Astrocyte (in vitro differentiated cells and primary cell): Measurements from ENCODE around the gene TXLNA. TPM values are rescaled to one million over a fixed set of nuclear protein-coding genes. Genes with fewer than 3 reads are reported as not detected.
A peak's percentile ranks its signal among the peaks of the same experiment; 100 is the strongest.

Experiments
- DNase-seq: peaks from one replicate; pipeline ENCODE4 v3.0.0-alpha.2; 2010; ENCODE audit warnings: low read depth
- FAIRE-seq: peaks from 2 replicates; lab custom pipeline; 2011; peaks lifted over from hg19 to GRCh38; lab: Jason Lieb, UNC
- H2AFZ ChIP-seq: 2 replicates; pipeline ENCODE4 v1.6.0; 2012; ENCODE audit warnings: low read depth, low read length, inconsistent platforms
- H3K27ac ChIP-seq: 2 replicates; pipeline ENCODE4 v1.5.1; 2011; ENCODE audit warnings: low read depth, low read length, inconsistent platforms
- H3K27me3 ChIP-seq: 2 replicates; pipeline ENCODE4 v1.6.0; 2011; ENCODE audit warnings: low read length, inconsistent platforms; ENCODE audit not compliant: insufficient read depth
- H3K36me3 ChIP-seq: 2 replicates; pipeline ENCODE4 v1.5.1; 2011; ENCODE audit warnings: low read length, inconsistent platforms; ENCODE audit not compliant: insufficient read depth
- H3K4me1 ChIP-seq: 2 replicates; pipeline ENCODE4 v1.5.1; 2011; ENCODE audit warnings: low read length, inconsistent platforms; ENCODE audit not compliant: insufficient read depth
- H3K4me2 ChIP-seq: 2 replicates; pipeline ENCODE4 v1.6.0; 2012; ENCODE audit warnings: low read length, inconsistent platforms
- H3K4me3 ChIP-seq: 2 replicates; pipeline ENCODE4 v1.5.1; 2011; ENCODE audit warnings: low read depth, mild to moderate bottlenecking, low read length, inconsistent platforms; ENCODE audit not compliant: insufficient read depth
- H3K79me2 ChIP-seq: 2 replicates; pipeline ENCODE4 v1.6.0; 2012; ENCODE audit warnings: mild to moderate bottlenecking, low read length, inconsistent platforms; ENCODE audit not compliant: insufficient read depth
- H3K9ac ChIP-seq: 2 replicates; pipeline ENCODE4 v1.6.0; 2012; ENCODE audit warnings: mild to moderate bottlenecking, low read length, inconsistent platforms
- H3K9me3 ChIP-seq: 2 replicates; pipeline ENCODE4 v1.5.1; 2012; ENCODE audit warnings: low read depth, mild to moderate bottlenecking, low read length, inconsistent platforms; ENCODE audit not compliant: insufficient read depth
- H4K20me1 ChIP-seq: 2 replicates; pipeline ENCODE4 v1.6.0; 2012; ENCODE audit warnings: low read length, inconsistent platforms; ENCODE audit not compliant: insufficient read depth
- H3K27ac Mint-ChIP-seq: one replicate; pipeline ENCODE4 v1.8.0; 2021; ENCODE audit warnings: mild to moderate bottlenecking, mixed read lengths; ENCODE audit not compliant: unreplicated experiment
- H3K27me3 Mint-ChIP-seq: one replicate; pipeline ENCODE4 v1.8.0; 2021; ENCODE audit warnings: low read depth, mixed read lengths; ENCODE audit not compliant: unreplicated experiment
- H3K36me3 Mint-ChIP-seq: one replicate; pipeline ENCODE4 v1.8.0; 2021; ENCODE audit warnings: low read depth, mixed read lengths; ENCODE audit not compliant: unreplicated experiment
- H3K4me1 Mint-ChIP-seq: one replicate; pipeline ENCODE4 v1.8.0; 2021; ENCODE audit warnings: low read depth, mixed read lengths; ENCODE audit not compliant: unreplicated experiment
- H3K4me3 Mint-ChIP-seq: one replicate; pipeline ENCODE4 v1.8.0; 2021; ENCODE audit warnings: mild to moderate bottlenecking, moderate library complexity, mixed read lengths; ENCODE audit not compliant: unreplicated experiment
- H3K9me3 Mint-ChIP-seq: one replicate; pipeline ENCODE4 v1.8.0; 2021; ENCODE audit warnings: mild to moderate bottlenecking, mixed read lengths; ENCODE audit not compliant: unreplicated experiment
- EZH2 ChIP-seq: IDR thresholded peaks from 2 replicates; pipeline ENCODE4 v1.6.1; 2012; ENCODE audit warnings: mild to moderate bottlenecking, low read length, inconsistent platforms; ENCODE audit not compliant: insufficient read depth
- total RNA-seq: library from RNA; stranded (reverse); gene quantifications from 2 replicates; pipeline ENCODE4 v1.2.1, GENCODE V29; 2021
- TF ChIP-seq, protein P1 (sequence below): IDR thresholded peaks from 2 replicates; pipeline ENCODE4 v1.5.1; 2011; ENCODE audit warnings: low read depth, mild to moderate bottlenecking, inconsistent platforms, low read length, moderate library complexity; ENCODE audit not compliant: insufficient read depth

Gene TXLNA
- total RNA-seq, 1 donor from 2014 or later: 65.8 TPM

DNA sequence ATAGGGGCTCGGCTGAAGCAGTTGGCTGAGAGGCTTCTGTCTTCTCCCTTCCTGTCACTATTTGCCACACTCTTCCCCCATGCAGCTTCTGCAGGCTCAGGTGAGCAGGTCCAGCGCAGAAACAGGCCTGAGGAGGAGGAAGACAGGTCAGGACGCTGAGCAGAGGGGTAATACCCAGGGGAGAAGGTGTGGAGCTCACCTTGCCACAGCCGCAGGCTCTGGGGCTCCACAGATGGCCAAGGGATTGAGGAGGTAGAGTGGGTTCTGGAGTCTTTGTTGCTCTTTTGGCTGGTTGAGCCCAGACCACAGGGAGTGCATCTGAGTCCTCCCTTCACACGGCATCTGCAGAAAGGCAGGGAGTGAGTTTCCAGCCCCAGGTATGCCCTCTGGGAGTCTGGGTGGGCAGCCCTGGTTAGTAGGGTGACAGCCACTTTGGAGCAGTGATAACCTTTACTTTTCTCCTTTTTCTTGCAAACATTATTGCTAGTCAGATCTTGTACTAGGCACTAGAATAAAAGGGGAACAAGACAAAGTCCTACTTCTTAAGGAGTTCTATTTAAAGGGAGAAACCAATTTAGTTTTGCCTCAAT, 52.5 kb downstream of the TXLNA start:
- Histone ChIP-seq H3K9ac (no peak overlapping the region), H3K79me2 (no peaks in the 10 kb centered on the region), H3K4me3 (no peak overlapping the region), H3K4me1 (peaks cover 12% of the 10 kb centered on the region), H3K9me3 (no peaks in the 10 kb centered on the region), H3K27ac (no peak overlapping the region), H3K4me2 (no peak overlapping the region), H3K27me3 (no peaks in the 10 kb centered on the region), H3K36me3 (peaks cover 27% of the 10 kb centered on the region), H4K20me1 (peaks cover 7% of the 10 kb centered on the region), H2AFZ (no peak overlapping the region)
- no peaks in the 10 kb centered on the region for H3K9me3 Mint-ChIP-seq
- H3K4me3 Mint-ChIP-seq: no peak overlapping the region
- TF ChIP-seq, protein P1, sequence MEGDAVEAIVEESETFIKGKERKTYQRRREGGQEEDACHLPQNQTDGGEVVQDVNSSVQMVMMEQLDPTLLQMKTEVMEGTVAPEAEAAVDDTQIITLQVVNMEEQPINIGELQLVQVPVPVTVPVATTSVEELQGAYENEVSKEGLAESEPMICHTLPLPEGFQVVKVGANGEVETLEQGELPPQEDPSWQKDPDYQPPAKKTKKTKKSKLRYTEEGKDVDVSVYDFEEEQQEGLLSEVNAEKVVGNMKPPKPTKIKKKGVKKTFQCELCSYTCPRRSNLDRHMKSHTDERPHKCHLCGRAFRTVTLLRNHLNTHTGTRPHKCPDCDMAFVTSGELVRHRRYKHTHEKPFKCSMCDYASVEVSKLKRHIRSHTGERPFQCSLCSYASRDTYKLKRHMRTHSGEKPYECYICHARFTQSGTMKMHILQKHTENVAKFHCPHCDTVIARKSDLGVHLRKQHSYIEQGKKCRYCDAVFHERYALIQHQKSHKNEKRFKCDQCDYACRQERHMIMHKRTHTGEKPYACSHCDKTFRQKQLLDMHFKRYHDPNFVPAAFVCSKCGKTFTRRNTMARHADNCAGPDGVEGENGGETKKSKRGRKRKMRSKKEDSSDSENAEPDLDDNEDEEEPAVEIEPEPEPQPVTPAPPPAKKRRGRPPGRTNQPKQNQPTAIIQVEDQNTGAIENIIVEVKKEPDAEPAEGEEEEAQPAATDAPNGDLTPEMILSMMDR: no peak
- no peak for TF ChIP-seq EZH2
- no peak overlapping the region for H3K27ac Mint-ChIP-seq
- peaks cover 22% of the 10 kb centered on the region for H3K36me3 Mint-ChIP-seq
- FAIRE-seq (no peak), DNase-seq (no peak)
- H3K27me3 Mint-ChIP-seq: no peaks in the 10 kb centered on the region
- H3K4me1 Mint-ChIP-seq: peaks cover 7% of the 10 kb centered on the region

DNA sequence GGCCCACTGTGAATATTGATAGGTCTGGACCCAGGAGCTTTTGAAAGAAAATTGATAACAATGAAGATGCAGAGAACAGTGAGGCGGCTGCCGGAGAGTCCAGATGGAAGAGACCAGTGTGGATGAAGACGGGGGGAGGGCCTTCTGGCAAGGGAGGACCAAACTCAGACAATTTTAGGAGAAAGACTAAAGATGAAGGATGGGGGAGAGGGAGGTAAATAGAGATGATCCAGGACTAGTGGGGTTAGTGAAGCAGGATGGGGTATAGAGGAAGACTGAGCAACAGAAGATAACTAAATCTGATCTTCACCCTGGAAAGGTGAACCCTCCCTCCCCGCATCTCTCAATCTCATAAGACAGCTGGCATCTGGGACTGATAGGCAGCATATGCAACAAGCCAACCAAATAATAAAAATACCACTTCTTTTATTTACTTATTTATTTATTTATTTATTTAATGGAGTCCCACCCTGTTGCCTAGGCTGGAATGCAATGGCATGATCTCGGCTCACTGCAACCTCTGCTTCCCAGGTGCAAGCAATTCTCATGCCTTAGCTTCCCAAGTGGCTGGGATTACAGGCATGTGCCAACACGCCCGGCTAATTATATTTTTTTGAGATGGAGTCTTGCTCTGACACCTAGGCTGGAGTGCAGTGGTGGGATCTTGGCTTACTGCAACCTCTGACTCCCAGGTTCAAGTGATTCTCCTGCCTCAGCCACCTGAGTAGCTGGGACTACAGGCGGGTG, 53.3 kb downstream of the TXLNA start:
- Mint-ChIP-seq H3K9me3 (no peaks in the 10 kb centered on the region), H3K27ac (peak overlapping the region; percentile 36), H3K27me3 (no peaks in the 10 kb centered on the region), H3K4me3 (no peak overlapping the region), H3K4me1 (peaks cover 7% of the 10 kb centered on the region), H3K36me3 (peaks cover 21% of the 10 kb centered on the region)
- peaks cover 6% of the 10 kb centered on the region for H4K20me1 ChIP-seq
- TF ChIP-seq EZH2: no peak
- TF ChIP-seq, protein P1: no peak
- DNase-seq: no peak
- H3K36me3 ChIP-seq: peaks cover 22% of the 10 kb centered on the region
- no peak overlapping the region for H2AFZ ChIP-seq
- no peaks in the 10 kb centered on the region for H3K9me3 ChIP-seq
- no peaks in the 10 kb centered on the region for H3K27me3 ChIP-seq
- H3K79me2 ChIP-seq: no peaks in the 10 kb centered on the region
- no peak overlapping the region for H3K9ac ChIP-seq
- FAIRE-seq: no peak
- H3K4me2 ChIP-seq: no peak overlapping the region
- H3K4me3 ChIP-seq: no peak overlapping the region
- H3K4me1 ChIP-seq: peaks cover 12% of the 10 kb centered on the region
- H3K27ac ChIP-seq: no peak overlapping the region

GRCh38 chr1:32234792-32235191, 55.3 kb downstream of the TXLNA start:
- no peaks in the 10 kb centered on the region for H3K9me3 ChIP-seq
- TF ChIP-seq, protein P1: no peak
- no peak for TF ChIP-seq EZH2
- Mint-ChIP-seq H3K4me1 (peaks cover 7% of the 10 kb centered on the region), H3K27me3 (no peaks in the 10 kb centered on the region), H3K27ac (no peak overlapping the region), H3K9me3 (no peaks in the 10 kb centered on the region), H3K36me3 (peaks cover 8% of the 10 kb centered on the region), H3K4me3 (no peak overlapping the region)
- FAIRE-seq: no peak
- H3K4me2 ChIP-seq: no peak overlapping the region
- H3K79me2 ChIP-seq: no peaks in the 10 kb centered on the region
- H3K4me1 ChIP-seq: peaks cover 12% of the 10 kb centered on the region
- peak overlapping the region; percentile 70 for H3K9ac ChIP-seq
- no peak overlapping the region for H2AFZ ChIP-seq
- H4K20me1 ChIP-seq: no peaks in the 10 kb centered on the region
- DNase-seq: no peak
- no peak overlapping the region for H3K4me3 ChIP-seq
- peaks cover 11% of the 10 kb centered on the region for H3K36me3 ChIP-seq
- peak overlapping the region; percentile 91 for H3K27ac ChIP-seq
- H3K27me3 ChIP-seq: no peaks in the 10 kb centered on the region
